Fibroblast of skin of left biceps (primary cell): Measurements from ENCODE around the gene MSMB.
"Not testable (repeated sequence)": the region's sequence is repeated elsewhere in the genome, so short reads cannot be mapped to it uniquely, and the experiment has no call there.

Experiments used
- DNase-seq, 2 experiments: peaks; one replicate each; pipeline ENCODE4 v3.0.0-alpha.2; 2013; ENCODE audit warnings: low read depth in 2 of 2

The MSMB gene

DNA sequence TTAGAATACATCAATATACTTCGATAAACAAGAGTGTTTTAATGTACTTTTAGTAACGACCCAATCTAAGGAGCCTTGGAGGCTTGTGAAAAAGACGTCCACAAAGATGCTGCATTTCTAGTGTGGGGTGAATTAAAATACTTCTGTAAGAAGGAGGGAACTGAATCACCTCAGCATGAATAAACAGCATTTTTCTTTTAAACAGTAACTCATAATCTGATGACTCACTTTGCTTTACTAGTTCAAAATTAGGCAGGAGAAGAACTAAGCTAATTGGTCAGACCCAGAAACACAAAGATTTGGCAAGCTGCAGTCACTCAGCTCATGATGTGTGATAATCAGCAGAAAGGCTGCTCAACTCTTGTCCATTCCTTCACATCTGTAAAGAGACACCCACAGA, 39.9 kb downstream of the MSMB start:
- DNase-seq: peak in 1 of 2 experiments; percentile 49

DNA sequence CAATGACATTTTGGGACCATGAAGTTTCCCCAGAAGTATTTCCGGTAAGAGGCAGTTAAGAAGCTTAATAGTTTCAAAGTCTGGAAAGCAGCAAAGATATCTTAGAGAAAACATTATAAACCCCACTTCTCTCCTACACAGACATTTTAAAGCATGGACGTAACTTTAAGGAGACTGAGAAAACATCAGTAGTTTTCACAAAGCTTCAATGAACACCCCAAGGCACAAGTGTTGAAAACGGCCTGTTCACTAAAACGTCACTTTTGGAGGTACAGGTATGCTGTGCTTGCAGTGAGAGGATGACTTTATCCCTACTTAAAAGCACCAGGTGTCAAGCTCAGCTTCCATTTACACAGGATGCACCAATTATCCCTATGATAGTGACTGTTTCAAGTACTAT, 40.7 kb downstream of the MSMB start:
- DNase-seq: no peak

DNA sequence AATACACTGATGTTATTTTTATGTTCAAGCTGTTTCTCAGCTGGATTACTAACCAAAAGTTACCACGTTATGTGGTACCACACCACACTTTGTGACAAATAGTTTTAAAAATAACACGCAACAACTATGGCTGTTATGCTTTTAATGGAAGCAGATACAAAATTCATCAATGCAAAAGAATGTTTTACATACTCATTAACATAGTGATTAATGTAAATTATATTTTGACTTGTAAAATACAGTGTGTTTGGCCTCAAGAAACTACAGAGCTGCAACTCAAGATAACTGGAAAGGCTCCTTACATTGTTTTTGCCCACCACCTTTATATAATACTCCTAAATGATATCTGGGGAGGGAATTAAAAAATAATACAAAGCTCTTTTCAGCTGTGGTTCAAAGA, 41.1 kb downstream of the MSMB start:
- no peak for DNase-seq

DNA sequence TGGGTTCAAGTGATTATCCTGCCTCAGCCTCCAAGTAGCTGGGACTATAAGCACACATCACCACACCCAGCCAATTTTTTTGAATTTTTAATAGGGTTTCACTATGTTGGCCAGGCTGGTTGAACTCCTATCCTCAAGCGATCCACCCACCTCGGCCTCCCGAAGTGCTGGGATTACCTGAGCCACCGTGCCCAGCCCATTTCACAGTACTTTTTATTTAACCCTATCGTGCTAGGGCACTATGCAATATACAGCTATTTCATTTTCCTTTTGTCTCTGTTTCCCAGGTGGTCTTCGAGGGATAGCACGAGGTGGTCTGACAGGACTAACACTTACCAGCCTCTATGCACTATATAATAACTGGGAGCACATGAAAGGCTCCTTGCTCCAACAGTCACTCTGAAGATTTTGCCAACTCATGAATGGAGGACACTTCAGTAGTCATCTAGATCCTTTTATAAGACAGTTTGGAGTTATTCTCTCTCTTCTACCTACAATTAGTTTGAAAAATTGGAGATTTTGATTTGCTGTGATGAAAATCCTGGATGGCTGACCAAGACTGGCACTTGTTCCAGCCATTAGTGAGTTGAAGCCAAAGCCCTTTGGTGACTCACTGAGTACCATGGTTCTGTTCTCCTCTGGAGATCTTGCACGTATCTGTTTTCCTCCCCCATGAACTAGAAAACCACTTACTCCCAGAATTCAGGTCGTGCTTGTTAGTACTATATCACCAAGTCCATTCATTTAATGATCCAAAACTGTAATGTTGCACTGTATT, 43.0 kb downstream of the MSMB start:
- no peak for DNase-seq

DNA sequence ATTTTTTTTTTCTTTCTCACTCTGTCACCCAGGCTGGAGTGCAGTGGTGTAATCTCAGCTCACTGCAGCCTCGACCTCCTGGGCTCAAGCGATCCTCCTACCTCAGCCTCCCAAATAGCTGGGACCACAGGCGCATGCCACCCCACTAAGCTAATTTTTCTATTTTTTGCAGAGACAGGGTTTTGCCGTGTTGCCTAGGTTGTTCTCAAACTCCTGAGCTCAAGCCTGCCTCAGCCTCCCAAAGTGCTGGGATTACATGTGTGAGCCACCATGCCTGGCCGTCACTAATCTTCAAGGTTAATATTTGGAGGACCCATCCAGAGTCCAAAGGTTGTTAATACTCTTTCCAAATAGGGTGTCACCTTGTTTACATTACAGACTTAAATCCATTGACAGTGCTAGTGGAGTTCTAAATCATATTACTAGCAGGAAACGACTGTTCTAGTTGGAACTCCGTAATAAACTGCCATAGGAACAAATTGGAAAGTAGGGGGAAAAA, 43.8 kb downstream of the MSMB start:
- DNase-seq: not testable (repeated sequence)

DNA sequence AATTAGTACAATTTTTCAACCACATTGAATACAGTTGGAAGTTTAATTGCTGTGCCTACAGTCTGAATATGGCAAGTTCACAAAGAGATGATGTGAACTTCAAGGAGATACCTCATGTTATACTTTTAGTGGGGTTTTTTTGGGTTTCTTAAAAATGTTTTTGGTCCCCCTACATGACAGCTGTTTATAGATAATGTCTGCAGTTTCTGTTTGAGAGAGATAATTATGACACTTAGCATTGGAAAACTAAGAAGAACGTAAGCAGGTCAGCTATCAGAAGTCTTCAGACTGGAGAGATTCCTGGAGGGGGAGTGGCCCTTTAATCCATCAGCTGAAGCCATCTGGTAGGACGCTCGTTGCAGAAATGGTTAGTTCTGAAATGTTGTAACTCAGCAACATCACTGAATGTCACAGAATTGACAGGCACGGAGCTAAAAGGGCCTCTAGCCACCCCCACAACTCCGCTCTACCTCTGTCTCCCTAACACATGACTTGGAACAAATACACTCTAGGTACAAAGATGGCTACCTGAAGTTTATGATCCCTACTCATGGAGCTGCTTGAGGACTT, 44.8 kb downstream of the MSMB start:
- no peak for DNase-seq

DNA sequence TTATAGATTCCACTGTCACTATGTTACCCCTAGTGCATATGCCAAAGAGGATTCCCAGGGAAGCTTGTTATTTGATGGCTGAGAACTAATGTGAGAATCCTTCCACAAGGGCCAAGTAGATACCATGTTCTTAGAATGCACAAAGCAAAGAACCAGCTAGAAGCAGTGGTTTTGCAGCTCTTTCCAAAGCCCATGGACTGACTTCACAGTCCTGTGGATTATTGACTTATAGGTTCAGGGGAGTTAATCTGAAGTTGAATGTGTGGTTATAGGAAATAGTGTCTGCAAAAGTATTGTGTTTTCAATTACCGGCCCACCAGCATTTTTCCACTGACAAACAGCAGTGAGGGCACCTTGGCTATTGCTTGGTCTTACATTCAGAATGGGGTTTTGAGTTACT, 45.5 kb downstream of the MSMB start:
- DNase-seq: no peak

DNA sequence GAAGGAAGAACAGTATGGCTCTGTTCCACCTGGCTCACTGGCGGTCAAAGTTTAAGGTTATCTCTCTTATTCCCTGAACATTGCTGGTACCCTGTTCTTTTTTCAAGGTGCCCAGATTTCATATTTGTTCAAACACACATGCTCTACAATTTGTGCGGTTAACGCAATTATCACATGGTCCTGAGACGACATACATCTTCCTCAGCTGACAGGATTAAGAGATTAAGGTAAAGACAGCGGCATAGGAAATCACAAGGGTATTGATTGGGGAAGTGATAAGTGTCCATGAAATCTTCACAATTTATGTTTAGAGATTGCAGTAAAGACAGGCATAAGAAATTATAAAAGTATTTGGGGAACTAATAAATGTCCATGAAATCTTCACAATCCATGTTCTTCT, 46.1 kb downstream of the MSMB start:
- not testable (repeated sequence) for DNase-seq

DNA sequence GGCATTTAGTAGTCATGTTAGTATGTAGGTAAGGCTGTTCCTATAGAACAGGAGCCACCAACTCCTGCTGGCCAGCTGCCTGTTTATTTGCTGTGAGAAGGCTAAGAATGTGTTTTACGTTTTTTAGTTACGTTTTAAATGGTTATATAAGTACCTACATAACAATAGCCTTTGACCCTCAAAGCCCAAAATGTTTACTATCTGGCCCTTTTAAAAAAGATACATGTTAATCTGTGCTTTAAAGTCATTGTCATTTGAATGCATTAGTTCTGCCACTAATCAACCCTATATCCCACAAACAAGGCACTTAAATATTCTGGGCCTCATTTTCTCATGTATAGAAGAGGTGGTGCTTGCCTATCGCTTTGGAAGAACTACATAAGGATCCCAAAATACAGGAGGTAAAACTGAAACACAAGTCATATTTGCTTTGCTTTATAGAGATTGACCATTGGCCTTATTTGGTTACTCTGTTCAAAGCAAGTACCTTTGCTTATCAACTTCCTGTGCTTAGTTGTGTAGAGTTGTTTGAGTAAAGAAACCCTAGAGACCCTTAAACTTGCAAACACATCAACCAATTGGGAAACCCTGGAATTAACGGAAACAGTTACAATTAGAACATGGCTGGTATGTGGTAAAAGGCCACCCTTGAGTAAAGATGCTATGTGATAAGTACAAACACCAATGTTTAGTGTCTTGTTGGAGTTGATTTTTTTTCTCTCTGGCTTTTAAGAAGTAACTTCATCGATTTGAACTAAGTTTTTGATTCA, 47.9 kb downstream of the MSMB start:
- DNase-seq: no peak

DNA sequence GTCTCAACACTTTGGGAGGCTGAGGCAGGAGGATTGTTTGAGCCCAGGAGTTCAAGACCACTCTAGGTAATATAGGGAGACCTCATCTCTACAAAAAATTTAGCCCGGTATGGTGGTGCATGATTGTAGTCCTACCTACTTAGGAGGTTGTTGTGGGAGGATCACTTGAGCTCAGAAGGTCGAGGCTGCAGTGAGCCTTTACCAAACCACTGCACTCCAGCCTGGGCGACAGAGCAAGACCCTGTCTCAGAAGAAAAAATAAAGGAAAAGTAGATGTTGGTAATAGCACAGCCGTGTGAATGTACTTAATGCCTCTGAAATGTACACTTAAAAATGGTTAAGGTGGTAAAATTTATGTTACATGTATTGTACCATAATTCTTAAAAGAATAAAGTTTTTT, 48.5 kb downstream of the MSMB start:
- no peak for DNase-seq

DNA sequence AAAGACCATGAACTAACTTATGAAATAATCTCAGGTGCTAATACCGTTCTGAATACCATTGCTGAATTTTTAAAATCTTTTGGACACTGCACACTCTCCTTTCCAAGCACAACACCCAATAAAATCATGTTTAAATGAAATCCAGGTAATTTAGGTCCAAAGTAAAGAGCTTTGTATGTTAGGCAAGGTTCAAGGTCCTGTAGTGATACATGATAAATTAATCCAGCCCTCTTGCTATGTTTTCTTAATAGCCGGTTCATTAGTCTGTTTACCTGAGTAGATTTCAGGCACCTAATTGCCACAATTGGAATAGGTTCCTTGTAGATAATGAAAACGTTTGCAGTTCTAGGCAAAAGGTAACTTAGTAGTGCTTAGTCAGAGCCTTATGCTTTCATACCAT, 60.5 kb downstream of the MSMB start:
- not testable (repeated sequence) for DNase-seq

DNA sequence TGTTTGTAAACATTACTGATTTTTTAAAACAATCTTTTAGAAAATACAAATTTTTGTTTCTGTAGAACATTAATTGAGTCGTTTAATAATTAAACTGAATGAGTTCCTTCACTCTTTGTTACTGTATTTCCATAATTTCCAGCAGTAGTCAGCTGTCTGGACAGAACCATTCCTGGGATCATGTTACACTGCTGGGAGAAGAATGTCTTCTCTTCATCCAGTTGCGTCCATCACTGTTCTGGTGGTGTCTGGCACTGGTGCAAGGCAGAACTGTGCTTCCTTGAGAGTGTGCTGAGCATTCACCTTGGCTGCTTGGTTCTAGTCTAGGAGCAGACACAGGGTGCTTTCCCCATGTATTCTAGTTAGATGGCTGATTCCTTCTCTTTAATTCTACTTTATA, 61.6 kb downstream of the MSMB start:
- not testable (repeated sequence) for DNase-seq

DNA sequence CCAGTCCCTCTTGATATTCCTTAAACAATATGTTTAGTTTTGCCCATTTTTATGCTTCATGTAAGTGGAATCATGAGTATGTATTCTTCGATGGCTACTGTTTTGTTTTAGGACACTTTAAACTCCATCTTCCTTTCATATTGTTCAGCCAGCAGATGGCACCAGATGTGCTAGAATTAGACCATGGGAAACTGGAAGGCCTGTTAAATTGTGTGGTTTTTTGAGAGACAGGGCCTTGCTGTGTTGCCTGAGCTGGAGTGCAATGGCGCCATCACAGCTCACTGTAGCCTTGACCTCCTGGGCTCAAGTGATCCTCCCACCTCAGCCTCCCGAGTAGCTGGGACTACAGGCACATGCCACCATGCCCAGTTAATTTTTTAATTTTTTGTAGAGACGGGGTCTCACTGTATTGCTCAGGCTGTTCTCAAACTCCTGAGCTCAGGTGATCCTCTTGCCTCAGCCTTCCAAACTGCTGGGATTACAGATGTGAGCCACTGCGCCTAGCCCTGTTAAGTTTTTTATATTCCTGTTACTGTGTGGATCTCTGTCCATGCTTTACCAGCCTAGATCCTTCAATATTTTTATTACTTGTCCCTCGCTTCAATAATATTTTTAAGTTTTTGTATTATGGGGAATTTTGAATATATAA, 62.4 kb downstream of the MSMB start:
- DNase-seq: peak; percentile 6 to 10
